Psoas muscle (tissue), 8 donors: ENCODE data around the gene OSER1. TPM values are rescaled to one million over a fixed set of nuclear protein-coding genes. Genes with fewer than 3 reads are reported as not detected.

Experiments
- ATAC-seq, 4 donors: fragments of 200-7000 bp; cut with Tn5 transposase; one replicate each; pipeline ENCODE4 v1.9.1; 2020; ENCODE audit warnings: moderate library complexity in 3 of 4, mild to moderate bottlenecking in 2 of 4
- DNase-seq, 2 donors: peaks; one replicate each; pipeline ENCODE4 v3.0.0-alpha.2; 2020
- H3K27ac ChIP-seq: fragments of 200-600 bp; one replicate; pipeline ENCODE4 v1.8.0; 2022
- H3K27me3 ChIP-seq, 3 donors: fragments of 200-600 bp in 1 of 3; one replicate each; pipeline versions ENCODE4 v1.6.1 to v1.8.0; 2013 to 2022; ENCODE audit warnings: low read length in 2 of 3, mild to moderate bottlenecking in 2 of 3, moderate library complexity in 1 of 3; ENCODE audit not compliant: insufficient read depth in 3 of 3
- H3K36me3 ChIP-seq, 2 donors: fragments of 200-600 bp in 1 of 2; one replicate each; pipeline versions ENCODE4 v1.6.1 to v1.8.0; 2013 to 2022; ENCODE audit warnings: low read depth in 1 of 2, mild to moderate bottlenecking in 1 of 2, moderate library complexity in 1 of 2; ENCODE audit not compliant: insufficient read depth in 1 of 2
- H3K4me1 ChIP-seq: fragments of 200-600 bp; one replicate; pipeline ENCODE4 v1.8.0; 2022
- H3K4me3 ChIP-seq: fragments of 200-600 bp; one replicate; pipeline ENCODE4 v1.8.0; 2022; ENCODE audit warnings: mild to moderate bottlenecking
- H3K9me3 ChIP-seq: fragments of 200-600 bp; one replicate; pipeline ENCODE4 v1.8.0; 2022
- CTCF ChIP-seq: fragments of 200-600 bp; IDR thresholded peaks from one replicate; pipeline ENCODE4 v1.8.0; 2022; ENCODE audit warnings: antibody characterized with exemption
- WGBS, 3 donors: extraction: QIAGEN DNeasy Blood & Tissue Kit; methylation state at CpG; one replicate each; pipeline versions ENCODE4 v1.1.6 to v1.1.7; 2013; 5-methylcytosine and 5-hydroxymethylcytosine counted together
- intact Hi-C, 2 donors: fragments of 100-400 bp; cut with DNase I; formaldehyde crosslinking; loops; one replicate each; pipeline versions ENCODE4 v1.11.0 to v1.14.2; 2022
- polyA plus RNA-seq, 3 donors: library from polyadenylated mRNA; stranded (reverse); fragments of 200-250 nt; gene quantifications; one replicate each; pipeline ENCODE4 v1.2.3, GENCODE V29; 2013
- total RNA-seq, 4 donors: library from RNA; stranded (reverse); fragmentation: NEBNext Ultra II Directional in 2 of 4; extraction: Animal tissue kit (Norgen Biotek cat#: 25700) in 2 of 4; gene quantifications; one replicate each; pipeline versions ENCODE4 v1.2.1 to v1.2.4, GENCODE V29; 2021 to 2023
- donor health status: healthy with polysubstance abuse.
- donor health status: DM: no; HTN: no; CAD: no; lungs with moderate emphysema.
- donor health status: Bipolar disorder and iron deficiency.
- donor health status: healthy.
- donor health status: DM: yes; HTN: yes; CAD: no.
- donor health status: DM: no; HTN: no; CAD: no.
- donor health status: DM: no; HTN: no; CAD: no.
- donor health status: DM: yes; HTN: yes; CAD: no.

The OSER1 gene
- total and polyA plus RNA-seq, 7 donors: 46.0 to 97.6 (median 62.5) TPM

GRCh38 chr20:44231193-44231592 lies 20.6 kb upstream of the OSER1 start:
- ATAC-seq (no peak), DNase-seq (no peak)
- Histone ChIP-seq H3K4me1 (no peaks in the 10 kb centered on the region), H3K9me3 (no peaks in the 10 kb centered on the region), H3K36me3 (no peaks in the 10 kb centered on the region), H3K27ac (no peak overlapping the region), H3K27me3 (no peaks in the 10 kb centered on the region), H3K4me3 (no peak overlapping the region)
- intact Hi-C loops: no loop called here
- TF ChIP-seq CTCF: no peak
- 81 to 84% (median 84%) methylated on average over 7 of the region's 7 CpGs for WGBS, 3 donors

DNA sequence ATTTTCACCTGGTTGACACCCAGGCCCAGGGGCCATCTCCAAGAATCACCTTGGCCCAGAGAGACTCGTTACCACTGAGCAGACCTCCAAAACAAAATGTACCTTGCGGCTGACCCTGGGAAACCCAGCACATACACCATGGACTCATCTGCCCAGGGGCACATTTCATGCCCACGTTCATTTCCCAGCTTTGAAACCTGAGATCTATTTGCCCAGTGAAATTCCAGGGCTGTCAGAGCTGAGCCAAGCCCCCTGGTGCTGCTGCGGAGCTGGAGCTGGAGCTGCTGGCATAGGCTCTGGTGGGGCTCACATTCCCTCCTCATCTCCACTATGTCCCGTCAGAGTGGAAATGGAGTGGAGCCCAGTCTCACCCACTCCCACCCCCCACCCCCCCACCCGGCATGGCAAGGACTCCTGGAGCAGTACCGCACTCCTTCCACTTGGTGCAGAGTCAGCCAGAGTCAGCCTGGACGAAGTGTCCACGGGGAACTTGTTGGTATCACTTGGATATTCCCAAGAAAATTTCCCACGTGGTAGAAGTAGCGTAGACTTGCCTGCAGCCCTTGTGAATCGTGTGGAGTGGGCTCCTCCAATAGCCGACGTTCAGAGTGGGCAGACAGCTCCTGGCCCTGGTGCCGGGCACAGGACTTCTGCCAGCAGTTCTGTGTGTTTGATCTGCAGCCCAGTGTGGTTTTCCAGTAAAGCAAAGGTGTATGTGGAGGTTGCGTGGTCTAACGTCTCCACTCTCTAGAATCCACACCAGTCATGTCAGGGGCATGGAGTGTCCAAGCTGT lies 18.1 kb upstream of the OSER1 start:
- intact Hi-C loops: no loop called here
- no peak for TF ChIP-seq CTCF
- WGBS, 3 donors: 40 to 48% (median 41%) methylated on average over 16 to 17 of the region's 17 CpGs
- DNase-seq: no peak
- no peaks in the 10 kb centered on the region for H3K9me3 ChIP-seq
- H3K4me3 ChIP-seq: peak overlapping the region; percentile 45
- no peaks in the 10 kb centered on the region for H3K36me3 ChIP-seq
- H3K4me1 ChIP-seq: no peaks in the 10 kb centered on the region
- peak; percentile 43 to 76 (median 70) for ATAC-seq
- no peaks in the 10 kb centered on the region for H3K27me3 ChIP-seq
- H3K27ac ChIP-seq: no peak overlapping the region

DNA sequence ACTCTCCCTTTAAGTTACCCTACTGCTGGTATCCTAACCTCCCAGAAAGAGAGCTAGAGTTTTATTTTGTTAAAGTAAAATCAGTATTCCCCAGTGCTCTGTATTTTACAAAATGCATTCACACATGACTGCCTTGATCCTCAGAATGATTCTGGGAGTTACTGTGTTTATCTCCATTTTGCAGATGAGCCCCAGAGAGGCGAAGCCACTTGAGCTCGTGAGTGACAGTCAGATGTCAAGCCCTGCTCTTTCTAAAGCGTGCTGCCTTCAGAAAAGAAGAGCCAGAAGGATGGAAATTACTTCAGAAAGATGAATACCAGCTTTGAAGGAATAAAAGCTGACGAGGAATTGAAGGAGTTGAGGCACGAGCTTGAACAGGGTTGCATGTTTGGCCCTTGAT lies 14.1 kb upstream of the OSER1 start:
- intact Hi-C loops: no loop called here
- no peak for TF ChIP-seq CTCF
- 82 to 92% (median 88%) methylated on average over 5 of the region's 5 CpGs for WGBS, 3 donors
- Histone ChIP-seq H3K4me3 (no peak overlapping the region), H3K36me3 (peaks cover 0 to 16% of the 10 kb centered on the region in 2 donors), H3K4me1 (no peaks in the 10 kb centered on the region), H3K27ac (no peak overlapping the region), H3K9me3 (no peaks in the 10 kb centered on the region), H3K27me3 (no peaks in the 10 kb centered on the region)
- no peak for DNase-seq
- no peak for ATAC-seq

- no peak for TF ChIP-seq CTCF
- H3K27ac ChIP-seq: no peak overlapping the region
- DNase-seq (no peak), ATAC-seq (no peak)
- H3K27me3 ChIP-seq: no peaks in the 10 kb centered on the region
- H3K9me3 ChIP-seq: no peaks in the 10 kb centered on the region
- H3K4me3 ChIP-seq: no peak overlapping the region
- peaks cover 0 to 17% of the 10 kb centered on the region in 2 donors for H3K36me3 ChIP-seq
- 80 to 84% (median 80%) methylated on average over 5 of the region's 5 CpGs for WGBS, 3 donors
- intact Hi-C loops: no loop called here
- H3K4me1 ChIP-seq: no peaks in the 10 kb centered on the region
These were observed 13.2 kb upstream of the OSER1 start for GRCh38 chr20:44223721-44224120.
